GM12872 (cell line): ENCODE data around the gene DHX40.

Experiments used
- CTCF ChIP-seq: IDR thresholded peaks from 3 replicates; pipeline ENCODE4 v1.5.1; 2011; ENCODE audit warnings: low read depth, mild to moderate bottlenecking, low read length, moderate library complexity; ENCODE audit not compliant: insufficient read depth

Gene DHX40

GRCh38 chr17:59634632-59635541, 69.5 kb downstream of the DHX40 start:
- TF ChIP-seq CTCF, result no peak

DNA sequence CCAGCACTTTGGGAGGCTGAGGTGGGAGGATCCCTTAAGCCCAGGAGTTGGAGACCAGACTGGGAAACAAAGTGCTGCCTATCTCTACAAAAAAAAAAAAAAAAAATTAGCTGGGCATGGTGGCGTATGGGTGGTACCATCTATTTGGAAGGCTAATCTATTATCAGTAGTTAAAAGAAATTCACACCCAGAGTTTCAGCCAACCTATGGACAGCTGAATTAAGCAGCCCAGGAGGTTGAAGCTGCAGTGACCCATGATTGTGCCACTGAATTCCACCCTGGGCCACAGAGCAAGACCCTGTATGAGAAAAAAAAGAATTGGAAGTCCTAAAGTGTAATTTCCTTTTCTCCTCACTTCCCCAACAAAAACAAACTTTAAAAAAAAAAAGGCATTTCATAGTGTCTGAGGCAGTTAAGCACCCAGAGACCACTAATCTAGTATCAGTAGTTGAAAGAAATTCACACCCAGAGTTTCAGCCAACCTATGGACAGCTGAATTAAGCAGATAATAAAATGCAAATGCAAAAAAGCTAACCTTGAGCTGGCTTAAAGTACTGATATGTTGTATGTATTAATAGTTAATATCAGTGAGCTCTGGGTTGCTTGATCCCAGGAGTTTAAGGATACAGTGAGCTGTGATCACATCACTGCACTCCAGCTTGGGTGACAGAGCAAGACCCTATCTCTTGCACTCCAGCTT, 72.4 kb downstream of the DHX40 start:
- TF ChIP-seq CTCF, result no peak

GRCh38 chr17:59638553-59638952, 73.1 kb downstream of the DHX40 start:
- no peak for TF ChIP-seq CTCF

DNA sequence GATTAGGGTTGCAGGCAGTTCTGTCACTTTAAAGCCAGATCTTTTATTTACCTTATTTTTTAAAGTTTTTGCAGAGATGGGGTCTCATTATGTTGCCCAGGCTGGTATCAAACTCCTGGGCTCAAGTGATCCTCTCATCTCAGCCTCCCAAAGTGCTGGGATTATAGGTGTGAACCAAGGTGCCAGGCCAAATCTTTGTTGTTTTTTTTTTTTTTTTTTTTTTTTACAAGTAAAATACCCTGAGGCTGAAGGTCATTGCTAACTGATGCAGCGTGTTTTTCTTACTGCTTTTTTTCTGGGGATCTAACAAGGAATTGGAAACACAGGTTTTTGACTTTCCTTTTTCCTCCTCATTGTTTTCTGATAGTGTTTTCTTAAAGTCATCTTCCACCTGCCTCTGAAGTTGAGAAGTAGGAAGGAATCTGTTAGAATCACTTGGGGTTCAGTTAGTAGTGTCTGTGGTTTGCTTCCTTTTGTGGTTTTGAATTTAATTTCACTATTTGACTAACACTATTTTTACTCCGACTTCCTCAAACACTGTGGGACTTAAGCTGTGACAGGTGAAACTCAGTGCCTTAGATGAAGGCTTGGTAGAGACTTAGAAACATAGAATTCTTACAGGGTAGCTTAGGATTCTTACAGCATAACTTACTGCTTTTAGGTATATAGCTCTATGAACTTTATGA, 76.5 kb downstream of the DHX40 start:
- TF ChIP-seq CTCF, result no peak

- TF ChIP-seq CTCF, result no peak
Measured at GRCh38 chr17:59642565-59642964, 77.2 kb downstream of the DHX40 start.

DNA sequence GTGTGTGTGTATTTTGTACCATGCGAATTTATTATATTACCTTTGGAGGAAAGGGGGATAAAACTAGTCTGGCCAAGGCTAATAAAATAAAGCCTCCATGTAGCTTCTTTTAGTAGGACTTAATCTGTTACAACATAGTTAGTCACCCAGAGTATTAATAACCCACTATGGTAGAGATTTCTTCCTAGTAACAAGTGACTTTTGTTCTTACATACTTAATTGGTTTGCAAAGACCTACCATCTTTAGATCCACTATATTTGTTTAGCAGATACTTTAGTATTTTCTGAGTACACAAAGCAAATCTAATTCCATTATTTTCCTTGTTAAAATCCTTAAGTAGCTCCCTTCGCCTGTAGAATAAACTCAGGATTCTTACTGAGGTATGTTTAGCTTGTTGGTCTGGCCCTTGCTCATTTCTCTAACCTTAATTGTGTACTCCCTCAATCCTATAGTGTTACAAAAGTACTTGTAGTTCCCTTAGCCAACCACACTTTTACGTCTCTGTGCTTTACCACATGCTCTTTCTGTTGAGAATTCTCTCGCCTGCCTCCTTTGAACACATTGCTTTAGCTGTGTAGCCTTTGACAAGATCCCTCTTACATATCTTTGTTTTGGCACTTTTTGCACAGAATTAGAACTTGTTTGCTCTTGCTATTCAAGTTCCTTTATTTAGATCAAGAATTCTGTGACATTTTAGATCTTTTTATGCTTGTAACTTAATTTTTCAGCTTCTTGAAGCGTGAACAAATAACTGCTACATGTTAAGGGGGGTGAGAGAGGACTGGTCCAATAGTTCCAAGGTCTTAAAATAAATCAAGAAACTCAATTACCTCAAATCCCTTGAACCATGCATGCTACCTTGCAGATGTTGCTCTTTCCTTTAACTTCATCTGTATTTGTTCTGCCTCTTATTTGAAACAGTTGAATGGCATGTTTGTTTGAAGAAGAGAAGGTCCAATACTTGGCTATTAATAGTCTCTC, 78.0 kb downstream of the DHX40 start:
- no peak for TF ChIP-seq CTCF

DNA sequence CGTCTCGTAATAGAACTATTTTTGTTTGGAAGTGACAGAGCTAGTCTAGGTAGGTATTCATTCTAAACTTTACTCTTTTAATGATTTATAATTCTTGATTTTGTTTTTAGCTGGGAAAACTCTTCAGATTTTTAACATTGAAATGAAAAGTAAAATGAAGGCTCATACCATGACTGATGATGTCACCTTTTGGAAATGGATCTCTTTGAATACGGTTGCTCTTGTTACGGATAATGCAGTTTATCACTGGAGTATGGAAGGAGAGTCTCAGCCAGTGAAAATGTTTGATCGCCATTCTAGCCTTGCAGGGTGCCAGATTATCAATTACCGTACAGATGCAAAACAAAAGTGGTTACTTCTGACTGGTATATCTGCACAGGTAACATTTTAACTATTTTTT, 81.9 kb downstream of the DHX40 start:
- TF ChIP-seq CTCF, result no peak
